HG02642 (cell line): Measurements from ENCODE around the gene C1orf174.

Experiments
- ATAC-seq: cut with Tn5 transposase; IDR thresholded peaks from one replicate; pipeline ENCODE4 v1.9.1; 2021; ENCODE audit warnings: mild to moderate bottlenecking; ENCODE audit not compliant: unreplicated experiment, poor library complexity

C1orf174 gene

GRCh38 chr1:3898994-3899753, 898 bp downstream of the C1orf174 start:
- no peak for ATAC-seq

- no peak for ATAC-seq
These were observed 1.7 kb downstream of the C1orf174 start for GRCh38 chr1:3898475-3898735.

GRCh38 chr1:3896396-3897000, 3.6 kb downstream of the C1orf174 start:
- ATAC-seq: no peak

GRCh38 chr1:3895951-3896325, 4.1 kb downstream of the C1orf174 start:
- no peak for ATAC-seq

- no peak for ATAC-seq
These were observed 4.7 kb downstream of the C1orf174 start for GRCh38 chr1:3895279-3895950.

GRCh38 chr1:3894626-3895278, 5.3 kb downstream of the C1orf174 start:
- ATAC-seq: no peak

GRCh38 chr1:3893190-3893589, 6.9 kb downstream of the C1orf174 start:
- no peak for ATAC-seq

GRCh38 chr1:3892748-3893147, 7.3 kb downstream of the C1orf174 start:
- ATAC-seq: no peak

GRCh38 chr1:3891329-3891865, 8.7 kb downstream of the C1orf174 start:
- ATAC-seq: no peak

- no peak for ATAC-seq
These were observed 9.4 kb downstream of the C1orf174 start for GRCh38 chr1:3890389-3891328.

- ATAC-seq: no peak
These were observed 10.1 kb downstream of the C1orf174 start for GRCh38 chr1:3889936-3890335.

GRCh38 chr1:3888301-3888700, 11.8 kb downstream of the C1orf174 start:
- no peak for ATAC-seq

GRCh38 chr1:3886691-3887090, 13.4 kb downstream of the C1orf174 start:
- ATAC-seq: no peak

GRCh38 chr1:3886106-3886670, 13.9 kb downstream of the C1orf174 start:
- no peak for ATAC-seq

GRCh38 chr1:3885611-3886010, 14.5 kb downstream of the C1orf174 start:
- no peak for ATAC-seq

- no peak for ATAC-seq
These were observed 15.1 kb downstream of the C1orf174 start for GRCh38 chr1:3884966-3885365.

- ATAC-seq: no peak
These were observed 16.7 kb downstream of the C1orf174 start for GRCh38 chr1:3883194-3883925.

- no peak for ATAC-seq
These were observed 18.9 kb downstream of the C1orf174 start for GRCh38 chr1:3881193-3881480.
